Kasumi-1 (cell line): ENCODE measurements around the gene GYPB.
"Not testable (repeated sequence)": the region's sequence is repeated elsewhere in the genome, so short reads cannot be mapped to it uniquely, and the experiment has no call there.

Experiments used
- DNase-seq, 2 experiments: peaks; one replicate each; lab custom pipeline; 2025; lab: John Stamatoyannopoulos, UW

The GYPB gene

DNA sequence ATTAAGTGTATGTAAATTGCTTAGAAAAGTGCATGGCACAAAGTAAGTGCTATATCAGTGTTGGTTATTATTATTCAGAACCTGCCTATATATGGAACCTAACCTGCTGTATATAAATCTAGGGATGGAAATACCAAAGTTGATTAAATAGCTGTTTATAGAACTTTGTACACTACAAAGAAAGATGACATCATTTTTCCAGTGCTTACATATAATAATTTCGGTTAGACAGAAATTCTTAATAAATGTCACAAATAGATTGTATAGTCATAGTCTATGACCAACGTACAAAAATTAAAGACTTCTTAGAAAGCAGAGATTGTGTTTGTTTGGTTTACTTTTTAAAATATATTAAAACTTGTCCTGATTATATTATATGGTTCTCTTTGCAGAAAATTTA is 4.4 kb downstream of the GYPB start:
- DNase-seq = no peak

DNA sequence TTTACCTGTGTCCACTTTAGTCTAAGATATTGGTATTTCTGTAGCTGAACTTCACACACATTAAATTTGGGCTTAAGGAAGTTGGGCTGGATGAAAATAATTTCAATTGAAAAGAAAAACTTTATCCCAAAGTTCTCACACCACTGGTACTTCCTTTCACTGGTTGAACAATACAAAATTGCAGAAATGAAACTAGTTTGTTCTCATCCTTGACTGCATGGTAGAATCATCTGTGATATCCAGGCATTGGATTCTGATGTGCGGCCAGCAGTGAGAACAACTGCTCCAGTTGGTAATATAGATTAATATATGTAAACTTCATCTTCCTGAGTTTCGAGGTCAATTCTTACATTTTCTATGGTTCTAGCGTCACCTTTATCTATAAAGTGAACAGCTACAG is 10.6 kb downstream of the GYPB start:
- DNase-seq = not testable (repeated sequence)

DNA sequence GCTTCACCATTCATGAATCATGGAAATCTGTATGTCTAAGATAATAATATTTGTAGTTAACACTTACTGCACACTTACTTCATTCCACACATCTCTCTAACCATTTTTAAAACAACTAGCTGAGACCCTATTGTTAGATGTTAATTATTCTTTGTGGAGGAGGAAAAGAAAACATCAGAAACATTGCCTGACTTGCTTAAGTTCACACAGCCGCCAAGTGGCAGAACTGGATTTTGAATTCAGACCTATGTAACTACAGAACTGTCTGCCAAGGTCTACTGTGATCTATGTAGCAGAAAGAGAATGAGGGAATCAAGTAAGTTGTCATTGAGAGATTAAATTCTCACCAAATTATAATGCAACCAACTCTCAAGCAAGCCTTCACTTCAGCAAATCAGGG is 11.2 kb downstream of the GYPB start:
- DNase-seq = not testable (repeated sequence)

DNA sequence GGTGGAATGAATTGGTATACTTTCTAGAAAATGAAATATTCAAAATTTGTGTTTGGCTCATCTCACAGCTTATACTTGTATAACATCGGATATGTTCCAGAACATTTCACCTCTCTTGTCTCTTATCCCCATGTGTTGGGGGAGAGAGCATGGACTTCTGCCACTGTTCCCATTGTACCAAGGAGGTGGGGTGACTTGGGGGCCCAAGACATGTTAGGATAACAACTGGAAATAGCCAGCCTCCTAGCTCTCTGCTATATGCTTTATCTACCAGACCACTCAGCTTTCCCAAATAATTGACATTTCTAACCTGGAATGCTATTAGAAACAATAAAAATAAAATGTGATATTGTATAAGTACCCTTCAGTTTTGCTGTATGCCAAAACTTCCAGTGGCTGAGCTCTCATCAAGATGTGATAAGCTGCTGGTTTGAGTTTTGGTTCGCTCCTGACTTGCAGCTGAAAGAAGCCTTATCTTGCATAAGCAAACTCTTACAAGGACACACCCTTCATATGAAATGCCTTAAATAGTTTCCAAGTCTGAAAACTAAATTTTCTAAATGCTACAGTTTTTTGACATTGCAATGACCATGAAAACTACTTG is 12.9 kb downstream of the GYPB start:
- DNase-seq = not testable (repeated sequence)

DNA sequence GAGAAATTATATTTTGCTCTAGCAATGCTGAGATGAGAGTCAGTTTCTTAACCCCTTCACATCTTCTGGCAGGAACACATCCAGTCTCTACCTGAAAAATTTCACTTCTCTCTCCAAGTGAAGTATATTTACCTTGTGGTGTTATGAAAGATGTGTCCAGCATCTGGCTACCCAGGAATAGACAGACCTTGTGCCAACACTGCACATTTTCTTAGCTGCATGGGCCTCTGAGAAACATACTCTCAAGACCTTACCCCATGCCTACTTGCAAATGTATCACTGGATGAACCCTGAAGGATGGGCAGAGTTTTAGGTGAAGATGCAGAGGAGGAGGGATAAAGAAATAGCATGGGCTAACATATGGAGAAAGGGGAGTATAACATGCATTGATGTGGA is 13.6 kb downstream of the GYPB start:
- DNase-seq = not testable (repeated sequence)

DNA sequence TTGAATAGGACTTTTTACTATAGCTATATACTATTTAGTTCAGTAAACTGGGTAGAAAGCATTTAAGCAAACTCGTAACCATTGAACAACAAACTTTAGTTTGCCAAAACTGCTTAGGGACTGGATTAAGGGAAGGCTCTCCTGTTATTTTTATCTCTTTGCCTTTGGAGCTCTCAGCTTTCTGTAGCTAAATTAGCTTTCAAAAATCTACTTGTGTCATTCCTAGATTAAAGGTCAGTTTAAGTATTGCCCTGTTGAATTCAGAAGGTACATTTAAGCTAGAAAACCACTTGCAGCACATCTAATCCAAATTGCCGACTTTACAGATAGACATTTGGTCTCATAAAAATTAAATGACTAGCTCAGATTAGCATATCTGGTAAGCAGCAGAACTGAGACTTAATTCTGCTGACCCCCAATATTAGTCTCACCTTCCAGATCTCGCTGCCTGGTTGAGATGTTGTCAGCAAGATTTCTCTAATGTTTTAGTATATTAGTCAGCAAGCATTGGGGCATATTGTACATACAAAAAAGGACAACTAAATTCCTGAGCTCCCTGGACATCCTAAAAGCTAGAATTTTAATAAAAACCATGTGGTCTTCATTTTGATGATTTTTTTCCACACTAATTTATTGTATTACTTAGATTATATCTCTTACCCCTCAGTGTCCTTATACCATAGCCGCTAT is 14.2 kb downstream of the GYPB start:
- DNase-seq = not testable (repeated sequence)

DNA sequence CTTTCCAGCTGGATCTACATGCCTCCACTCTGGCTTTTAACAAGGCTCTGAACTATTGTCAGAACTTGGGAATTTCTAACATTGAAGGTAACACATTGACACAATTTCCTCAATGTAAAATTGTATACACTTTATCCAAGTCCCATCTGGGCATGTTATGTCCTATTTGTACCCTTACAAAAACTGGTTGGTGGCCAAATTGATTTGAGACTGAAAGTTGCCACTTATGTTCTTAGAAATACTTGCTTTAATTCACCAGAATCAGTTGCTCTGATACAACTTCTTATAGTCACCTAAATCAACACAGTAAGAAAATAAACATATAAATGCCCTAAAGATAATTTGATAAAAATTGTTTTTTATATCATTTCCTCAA is 15.3 kb downstream of the GYPB start:
- not testable (repeated sequence) for DNase-seq

DNA sequence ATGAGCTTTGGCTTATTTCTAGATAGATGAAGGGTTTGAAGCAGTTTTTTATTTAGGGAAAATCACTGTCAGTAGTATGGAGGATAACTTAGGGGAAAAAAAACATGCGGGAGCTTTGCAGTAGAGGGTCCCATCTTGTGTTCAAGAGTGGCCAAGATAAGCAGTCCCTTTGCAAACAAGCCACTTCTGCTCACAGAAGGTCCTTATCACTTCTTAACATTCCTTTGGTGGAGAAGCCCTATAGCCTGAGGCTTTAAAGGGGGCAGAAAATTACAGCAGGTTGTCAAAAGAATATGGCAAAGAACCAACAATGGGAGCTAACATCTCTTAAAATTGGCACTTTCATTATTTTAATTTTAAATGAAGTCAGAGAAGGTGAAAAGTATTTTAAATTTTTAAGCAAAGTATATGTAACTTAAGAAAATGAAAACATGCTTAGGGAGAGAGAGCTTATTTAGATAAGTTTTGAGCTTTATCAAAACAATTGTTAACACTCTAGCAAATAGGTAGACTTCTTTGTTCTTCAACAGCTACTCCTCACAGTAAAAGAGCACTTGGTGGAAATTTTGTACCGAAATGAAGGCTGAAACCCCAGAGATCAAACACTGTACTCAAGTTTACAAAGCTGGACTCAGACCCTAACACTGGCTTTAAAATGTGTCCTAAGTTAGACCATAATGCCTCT is 15.8 kb downstream of the GYPB start:
- DNase-seq = not testable (repeated sequence)

DNA sequence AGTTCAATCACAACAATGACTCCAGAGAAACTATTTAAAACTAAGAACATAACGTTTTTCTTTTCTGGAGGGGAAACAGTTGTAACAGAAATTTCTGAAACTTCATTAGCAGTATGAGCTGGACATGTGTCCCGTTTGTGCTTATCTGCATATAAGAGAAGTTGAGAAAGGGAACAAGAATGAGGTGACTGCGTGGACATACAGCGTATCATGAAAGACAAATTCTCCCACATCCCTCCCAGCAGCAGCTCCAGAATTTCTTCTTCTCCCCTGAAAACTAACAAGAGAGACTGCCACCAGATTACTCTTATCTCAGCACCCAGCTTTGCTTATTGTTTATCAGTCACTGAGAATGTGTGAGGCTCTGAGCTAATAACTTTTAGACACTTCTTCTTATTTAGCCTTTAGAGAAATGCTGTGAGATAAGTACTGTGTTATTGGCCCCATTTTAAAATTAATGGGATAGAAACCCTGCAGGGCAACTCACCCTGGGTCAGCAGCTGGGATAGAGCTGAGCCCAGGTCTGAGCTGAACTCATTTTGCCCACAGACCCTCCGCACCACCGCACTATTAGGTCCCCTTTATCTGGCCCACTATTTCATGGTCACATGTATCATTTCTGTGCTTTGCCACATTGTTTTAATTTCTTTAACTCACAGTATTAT is 18.7 kb downstream of the GYPB start:
- not testable (repeated sequence) for DNase-seq

DNA sequence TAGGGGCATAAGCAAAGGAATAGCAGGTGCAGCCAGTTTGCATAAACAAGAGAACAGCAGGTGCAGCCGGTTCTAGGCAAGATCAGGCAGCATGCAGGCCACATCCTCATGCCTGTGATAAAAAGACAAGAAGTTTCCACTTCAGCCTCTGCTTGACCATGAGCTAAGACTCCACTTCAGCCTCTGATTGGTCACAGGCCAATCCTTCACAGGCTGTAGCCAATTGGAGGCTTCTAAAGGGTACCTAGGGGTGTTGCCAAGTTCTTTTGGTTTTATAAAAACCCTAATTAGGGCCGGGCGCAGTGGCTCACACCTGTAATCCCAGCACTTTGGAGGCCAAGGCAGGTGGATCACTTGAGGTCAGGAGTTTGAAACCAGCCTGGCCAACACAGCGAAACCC is 23.0 kb downstream of the GYPB start:
- not testable (repeated sequence) for DNase-seq

DNA sequence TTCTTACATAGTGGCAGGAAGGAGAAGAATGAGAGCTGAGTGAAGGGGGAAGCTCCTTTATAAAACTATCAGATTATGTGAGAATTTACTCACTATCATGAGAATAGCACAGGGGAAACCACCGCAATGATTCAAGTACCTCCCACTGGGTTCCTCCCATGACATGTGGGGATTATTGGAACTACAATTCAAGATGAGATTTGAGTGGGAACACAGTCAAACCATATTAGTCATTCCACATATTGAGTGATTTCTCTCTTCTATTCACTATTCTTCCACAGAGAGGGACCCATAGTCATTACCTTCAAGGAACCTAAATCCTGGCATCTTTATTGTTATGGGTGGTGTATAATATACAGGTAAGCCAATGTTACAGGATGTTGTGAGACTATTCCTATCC is 27.4 kb downstream of the GYPB start:
- DNase-seq = not testable (repeated sequence)

DNA sequence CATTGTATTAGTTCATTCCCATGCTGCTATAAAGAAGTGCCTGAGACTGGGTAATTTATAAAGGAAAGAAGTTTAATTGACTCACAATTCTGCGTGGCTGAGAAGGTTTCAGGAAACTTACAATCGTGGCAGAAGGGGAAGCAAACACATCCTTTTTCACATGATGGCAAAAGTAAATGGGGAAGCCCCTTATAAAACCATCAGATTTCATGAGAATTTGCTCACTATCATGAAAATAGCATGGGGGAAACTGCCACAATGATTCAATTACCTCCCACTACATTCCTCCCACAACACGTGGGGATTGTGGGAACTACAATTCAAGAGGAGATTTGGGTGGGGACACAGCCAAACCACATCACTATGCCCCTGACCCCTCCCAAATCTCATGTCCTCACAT is 28.5 kb downstream of the GYPB start:
- DNase-seq = not testable (repeated sequence)

DNA sequence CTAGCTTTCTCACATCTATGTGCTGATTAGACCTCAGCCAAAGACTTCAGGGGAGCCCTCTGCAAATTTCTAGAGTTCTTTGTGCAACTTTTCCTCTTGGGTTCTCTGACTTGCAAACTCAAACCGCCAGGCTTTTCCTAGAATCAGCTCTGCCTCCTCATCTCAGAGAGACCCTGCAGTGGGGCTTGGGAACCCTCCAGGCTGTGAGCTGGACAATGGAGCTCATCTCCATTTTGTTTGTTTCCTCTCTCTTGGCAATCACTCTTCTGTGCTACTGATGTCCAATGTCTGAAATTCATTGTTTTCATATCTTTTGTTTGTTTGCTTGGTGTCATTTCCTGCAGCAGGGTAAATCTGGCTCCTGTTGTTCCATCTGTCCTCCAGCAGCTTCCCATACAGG is 33.0 kb downstream of the GYPB start:
- no peak for DNase-seq

DNA sequence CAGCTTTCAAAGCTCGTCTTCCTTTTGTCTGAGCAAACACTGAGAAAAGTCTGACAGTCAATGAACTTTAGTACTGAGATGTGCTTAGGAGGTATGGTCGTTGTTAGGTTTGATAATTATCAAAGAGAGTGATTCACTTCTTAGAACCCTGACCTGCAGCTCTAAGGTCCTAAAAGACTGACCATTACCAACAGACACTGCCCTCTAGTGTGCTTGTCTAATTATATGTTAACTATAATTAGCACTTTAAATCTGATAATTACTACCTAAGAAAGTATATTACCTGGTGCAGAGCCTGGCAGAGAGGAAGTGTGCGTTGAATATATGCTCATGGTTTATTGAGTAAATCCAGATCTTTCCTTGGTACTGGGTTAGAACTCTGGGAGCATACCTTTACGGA is 38.4 kb downstream of the GYPB start:
- peak; percentile 29 to 33 for DNase-seq

DNA sequence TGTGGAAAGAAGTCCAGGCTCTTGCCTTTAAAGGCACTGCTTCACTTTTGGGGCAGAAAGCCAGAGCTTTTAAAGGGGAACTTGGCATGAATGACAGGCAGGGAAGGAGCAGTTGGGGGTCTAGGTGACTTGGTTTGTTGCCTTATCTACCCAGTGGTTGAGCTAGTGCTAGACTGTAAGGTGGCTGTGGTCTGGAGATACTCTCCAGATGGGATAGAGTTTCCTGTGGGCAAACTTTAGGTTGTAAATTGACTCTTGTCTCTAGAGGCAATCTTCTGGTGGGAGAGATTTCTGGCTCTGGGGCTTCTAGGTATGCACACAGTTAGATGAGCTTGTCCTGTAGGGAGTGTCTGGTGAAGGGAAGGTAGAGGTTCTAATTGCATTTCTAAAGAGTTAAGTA is 43.7 kb downstream of the GYPB start:
- DNase-seq = peak; percentile 9 to 14

DNA sequence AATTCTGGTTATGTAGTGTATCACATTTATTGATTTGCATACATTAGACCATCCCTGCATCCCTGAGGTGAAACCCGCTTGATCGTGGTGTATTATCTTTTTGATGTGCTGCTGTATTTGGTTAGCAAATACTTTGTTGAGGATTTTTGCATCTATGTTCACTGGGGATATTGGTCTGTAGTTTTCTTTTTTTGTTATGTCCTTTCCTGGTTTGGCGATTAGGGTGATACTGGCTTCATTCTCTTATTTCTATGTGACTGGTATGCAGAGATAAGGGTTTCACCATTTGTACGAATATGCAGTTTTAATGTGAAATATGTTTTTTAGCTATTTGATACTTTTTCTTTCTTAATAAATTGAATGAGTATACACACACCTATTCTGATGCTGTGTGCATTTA is 45.2 kb downstream of the GYPB start:
- DNase-seq = not testable (repeated sequence)

DNA sequence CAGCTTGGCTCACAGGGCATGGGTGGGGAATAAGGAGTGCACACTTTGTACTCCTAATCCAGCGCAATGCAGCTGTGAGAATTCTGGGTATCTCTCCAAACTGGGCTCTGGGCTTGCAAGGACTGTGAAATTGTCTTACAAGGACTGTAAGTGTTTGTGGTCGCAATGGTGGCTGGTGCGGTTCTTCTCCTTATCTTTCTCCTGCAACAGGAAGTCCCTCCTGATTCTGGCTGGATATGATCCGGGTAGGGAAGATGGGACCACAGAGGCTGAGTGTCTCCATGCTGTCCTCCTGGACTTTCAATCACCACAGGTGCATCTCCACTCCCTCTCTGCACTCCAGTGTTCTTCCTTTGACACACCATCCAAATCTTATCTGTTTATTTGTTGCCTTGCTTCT is 58.1 kb downstream of the GYPB start:
- no peak for DNase-seq

DNA sequence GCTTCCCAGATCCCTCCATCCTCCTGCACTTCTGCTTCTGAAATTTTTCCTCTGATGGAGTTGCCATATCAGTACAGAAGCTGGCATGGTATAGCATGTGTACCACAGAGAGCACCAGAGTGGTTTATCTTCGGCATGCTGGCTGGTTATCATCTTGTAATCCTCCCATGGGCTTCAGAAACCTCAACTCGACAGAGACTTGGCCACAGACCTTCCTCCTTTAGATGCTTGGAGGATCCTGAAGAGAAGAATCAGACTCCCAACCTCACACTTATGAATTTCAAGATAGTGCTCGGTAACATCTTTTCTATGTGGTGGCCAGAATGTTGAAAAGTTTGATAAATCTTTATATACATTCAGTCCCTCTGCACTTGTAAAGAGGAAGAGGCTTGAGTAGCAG is 63.9 kb downstream of the GYPB start:
- not testable (repeated sequence) for DNase-seq

DNA sequence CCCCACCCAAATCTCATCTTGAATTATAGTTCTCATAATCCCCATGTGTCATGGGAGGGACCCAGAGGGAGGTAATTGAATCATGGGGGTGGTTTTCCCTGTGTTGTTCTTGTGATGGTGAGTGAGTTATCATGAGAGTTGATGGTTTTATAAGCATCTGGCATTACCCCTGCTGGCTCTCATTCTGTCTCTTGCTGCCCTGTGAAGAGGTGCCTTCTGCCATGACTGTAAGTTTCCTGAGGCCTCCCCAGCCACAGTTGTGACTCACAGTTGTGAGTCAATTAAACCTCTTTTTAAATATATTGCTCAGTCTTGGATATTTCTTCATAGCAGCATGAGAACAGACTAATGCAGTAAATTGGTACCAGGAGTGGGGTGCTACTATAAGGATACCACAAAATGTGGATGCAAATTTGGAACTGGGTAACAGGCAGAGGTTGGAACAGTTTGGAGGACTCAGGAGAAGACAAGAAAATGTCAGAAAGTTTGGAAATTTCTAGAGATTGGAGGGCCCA is 67.7 kb downstream of the GYPB start:
- DNase-seq = not testable (repeated sequence)

DNA sequence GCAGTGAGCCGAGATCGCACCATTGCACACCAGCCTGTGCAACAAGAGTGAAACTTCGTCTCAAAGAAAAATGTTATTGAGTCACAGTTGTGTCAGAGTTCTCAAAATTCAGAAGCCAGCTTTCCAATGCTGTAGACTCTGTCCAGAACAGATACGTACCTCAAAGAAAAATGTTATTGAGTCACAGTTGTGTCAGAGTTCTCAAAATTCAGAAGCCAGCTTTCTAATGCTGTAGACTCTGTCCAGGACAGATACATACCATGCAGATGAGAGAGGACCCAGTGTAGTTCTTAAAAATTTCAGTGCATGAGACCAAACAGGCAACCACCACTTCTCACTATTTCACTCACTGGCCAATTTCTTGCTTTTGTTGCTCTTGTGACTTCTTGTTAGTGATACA is 68.2 kb downstream of the GYPB start:
- DNase-seq = not testable (repeated sequence)

DNA sequence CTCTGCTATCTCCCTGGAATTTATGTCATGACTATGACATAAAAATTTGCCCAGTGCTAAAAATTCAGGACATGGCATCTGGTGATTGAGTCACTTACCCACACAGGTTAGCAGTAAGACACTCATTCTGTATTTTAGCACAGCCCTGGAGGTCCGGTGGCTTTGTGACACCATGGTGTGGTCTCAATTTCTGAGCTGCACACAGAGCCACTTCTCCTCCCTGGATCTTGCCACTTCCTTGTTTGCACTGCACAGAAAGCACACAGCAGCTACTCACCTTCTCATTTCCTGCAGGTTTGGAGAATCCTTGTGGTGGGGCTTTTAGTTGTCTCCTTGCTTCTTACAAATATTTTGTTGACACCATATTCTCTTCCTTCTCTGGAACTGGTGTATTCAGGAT is 69.0 kb downstream of the GYPB start:
- DNase-seq = not testable (repeated sequence)

DNA sequence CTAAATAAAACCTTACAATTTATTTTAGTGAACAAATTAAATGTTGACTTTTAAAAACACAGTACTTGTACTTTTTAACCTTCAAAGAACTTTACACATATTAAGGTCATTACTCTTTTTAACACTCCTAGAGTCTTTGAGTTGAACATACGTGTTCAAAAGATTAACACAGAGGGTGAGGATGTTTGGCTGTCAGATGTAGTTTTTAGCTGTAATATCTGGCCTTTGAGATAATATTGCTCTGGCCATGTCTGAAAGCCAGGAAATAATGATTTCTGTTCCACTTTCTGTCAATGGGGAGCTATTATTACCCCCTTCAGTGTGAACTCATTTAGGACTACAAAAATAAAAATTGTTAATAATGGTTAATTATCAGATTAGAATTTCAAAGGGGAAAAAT is 71.7 kb downstream of the GYPB start:
- DNase-seq = not testable (repeated sequence)
